Stimulated activated CD8-positive, alpha-beta memory T cell treated with anti-CD3 and anti-CD28 coated beads, Interleukin-4, amount 100 ng/mL, for 4 hours (primary cell): Measurements from ENCODE around the gene CYSRT1.

Experiments
- DNase-seq, 2 donors: peaks; one replicate each; pipeline ENCODE4 v3.0.0-alpha.2; 2020; ENCODE audit warnings: low read depth in 2 of 2, low spot score in 1 of 2

The CYSRT1 gene

GRCh38 chr9:137205126-137206069 is 19.6 kb upstream of the CYSRT1 start, which contains the start of the genes NDOR1 and TMEM203:
NDOR1 (plus strand) TSS chr9:137205700; CDS start chr9:137205778, 78 bp downstream.
TMEM203 (minus strand) TSS chr9:137205648; CDS start chr9:137205414, 234 bp downstream.
- DNase-seq = peak; percentile 85 to 89

DNA sequence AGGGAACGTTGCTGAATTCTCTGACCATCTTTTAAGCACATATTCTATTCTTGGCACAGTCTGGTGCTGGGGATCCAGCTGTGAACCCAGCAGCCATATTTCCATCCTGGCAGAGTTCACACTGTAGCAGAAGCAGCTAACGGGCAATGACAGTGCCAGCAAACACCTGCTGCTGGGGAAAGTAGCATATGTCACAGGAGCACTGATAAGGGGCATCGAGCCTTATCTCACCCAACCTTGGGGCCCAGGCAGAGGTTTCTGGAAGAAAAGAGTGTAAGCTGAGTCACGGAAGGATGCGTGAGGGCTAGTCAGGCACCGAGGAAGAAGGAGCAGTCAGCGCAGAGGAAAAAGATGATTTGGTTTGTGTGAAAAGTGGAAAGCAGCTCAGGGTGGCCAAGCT is 18.4 kb upstream of the CYSRT1 start:
- DNase-seq = no peak

- DNase-seq = no peak
These were observed 13.4 kb upstream of the CYSRT1 start for GRCh38 chr9:137211532-137211931.

GRCh38 chr9:137212520-137212919 is 12.5 kb upstream of the CYSRT1 start:
- DNase-seq = no peak

DNA sequence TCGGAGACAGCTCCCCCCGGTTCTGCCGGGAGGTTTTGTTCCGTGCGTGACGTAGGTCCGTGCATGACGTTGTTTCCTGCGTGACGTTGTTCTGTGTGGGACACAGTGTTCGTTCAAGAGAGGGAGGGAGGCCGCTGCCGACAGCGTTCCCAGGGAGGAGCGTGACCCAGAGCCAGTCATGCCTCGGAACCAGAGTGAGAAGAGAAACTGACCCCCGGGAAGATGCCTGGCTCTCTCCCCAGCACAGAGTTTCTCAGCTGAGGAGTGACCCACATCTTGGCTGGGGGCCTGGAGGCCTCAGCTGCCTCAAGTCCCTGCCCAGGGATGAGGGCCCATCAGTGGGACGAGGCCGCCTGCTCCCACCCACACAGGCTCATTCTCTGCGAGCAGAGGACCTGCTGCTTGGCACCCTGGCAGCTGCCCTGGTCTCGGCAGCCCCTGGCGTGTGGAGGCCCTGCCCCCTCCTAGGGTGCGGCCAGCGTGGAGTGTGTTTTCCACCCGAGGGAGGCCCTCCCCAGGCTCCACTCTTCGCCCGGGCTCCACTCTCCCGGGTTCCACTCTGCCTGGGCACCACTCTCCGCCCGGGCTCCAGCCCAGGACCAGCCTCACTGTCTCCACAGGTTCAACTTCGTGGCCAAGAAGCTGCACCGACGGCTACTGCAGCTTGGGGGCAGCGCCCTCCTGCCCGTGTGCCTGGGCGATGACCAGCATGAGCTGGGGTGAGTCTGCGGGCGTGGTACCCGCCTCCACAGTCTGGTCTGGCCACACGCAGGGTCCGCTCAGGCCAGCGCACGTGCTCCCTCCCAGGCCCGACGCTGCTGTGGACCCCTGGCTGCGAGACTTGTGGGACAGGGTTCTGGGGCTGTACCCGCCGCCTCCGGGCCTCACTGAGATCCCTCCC is 11.6 kb upstream of the CYSRT1 start:
- no peak for DNase-seq

GRCh38 chr9:137214620-137215019 is 10.4 kb upstream of the CYSRT1 start:
- no peak for DNase-seq

GRCh38 chr9:137215196-137215986 is 9.6 kb upstream of the CYSRT1 start:
- no peak for DNase-seq

GRCh38 chr9:137216188-137216965 is 8.6 kb upstream of the CYSRT1 start:
- DNase-seq = no peak

- DNase-seq = no peak
These were observed 7.4 kb upstream of the CYSRT1 start for GRCh38 chr9:137217276-137218211.

GRCh38 chr9:137218212-137218753 is 6.7 kb upstream of the CYSRT1 start:
- DNase-seq = no peak

DNA sequence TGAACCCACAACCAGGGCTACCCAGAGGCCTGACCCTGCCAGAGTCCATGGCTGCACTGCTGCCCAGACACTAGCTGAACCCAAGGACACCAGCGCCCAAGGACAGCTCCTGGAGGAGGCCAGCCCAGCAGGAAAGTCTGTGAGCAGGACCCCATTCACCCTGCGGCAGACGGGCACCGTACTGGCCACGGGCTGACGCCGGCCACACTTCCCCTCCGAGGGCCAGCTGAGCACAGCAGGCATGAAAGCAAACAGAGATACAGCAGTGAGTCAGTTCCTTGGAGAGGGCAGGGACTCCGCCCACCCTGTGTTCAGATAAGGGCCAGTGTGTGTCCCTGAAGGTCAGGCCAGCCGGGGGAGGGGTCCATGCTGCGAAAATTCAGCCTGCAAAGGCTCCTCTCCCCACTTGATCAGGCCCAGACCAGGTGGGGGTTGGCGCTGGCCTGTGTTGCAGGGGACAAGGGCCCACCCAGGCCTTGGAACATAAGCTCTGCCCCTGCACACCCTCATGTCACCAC is 6.2 kb upstream of the CYSRT1 start:
- DNase-seq = no peak

- DNase-seq = no peak
These were observed 5.1 kb upstream of the CYSRT1 start for GRCh38 chr9:137219757-137220316.

DNA sequence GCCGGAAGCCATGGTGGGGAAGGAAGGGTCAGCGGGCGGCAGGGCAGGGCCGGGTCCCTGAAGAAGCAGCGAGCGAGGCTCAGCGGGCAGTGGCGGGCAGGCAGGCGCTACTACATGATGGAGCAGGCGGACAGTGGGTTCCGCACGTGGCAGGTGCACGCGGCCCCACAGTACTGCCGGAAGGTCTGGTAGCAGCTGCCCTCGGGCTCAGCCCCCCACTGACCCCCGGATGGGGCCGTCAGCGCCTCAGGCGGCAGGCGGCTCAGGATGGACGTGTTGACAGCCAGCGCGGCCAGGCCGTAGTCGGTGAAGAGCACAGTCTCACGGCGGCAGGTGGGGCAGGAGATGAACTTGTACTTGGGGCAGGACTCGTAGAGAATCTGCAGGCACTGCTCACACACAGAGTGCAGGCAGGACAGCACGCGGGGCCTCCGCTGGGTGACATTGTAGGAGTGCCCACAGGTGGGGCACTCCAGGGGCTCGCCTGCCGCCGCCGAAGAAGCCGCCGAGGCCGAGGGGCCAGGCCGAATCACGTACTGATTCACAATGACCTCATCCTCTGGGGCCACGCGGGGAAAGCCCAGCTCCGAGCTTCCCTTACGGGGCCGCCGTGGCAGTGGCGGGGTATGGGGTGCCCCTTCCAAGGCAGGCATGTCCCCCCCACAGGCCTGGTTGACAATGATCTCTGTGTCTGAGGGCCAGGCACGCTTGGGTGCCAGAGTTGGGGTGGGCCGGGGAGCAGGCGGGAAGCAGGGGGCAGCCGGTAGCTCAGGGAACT is 4.5 kb upstream of the CYSRT1 start:
- DNase-seq = no peak

DNA sequence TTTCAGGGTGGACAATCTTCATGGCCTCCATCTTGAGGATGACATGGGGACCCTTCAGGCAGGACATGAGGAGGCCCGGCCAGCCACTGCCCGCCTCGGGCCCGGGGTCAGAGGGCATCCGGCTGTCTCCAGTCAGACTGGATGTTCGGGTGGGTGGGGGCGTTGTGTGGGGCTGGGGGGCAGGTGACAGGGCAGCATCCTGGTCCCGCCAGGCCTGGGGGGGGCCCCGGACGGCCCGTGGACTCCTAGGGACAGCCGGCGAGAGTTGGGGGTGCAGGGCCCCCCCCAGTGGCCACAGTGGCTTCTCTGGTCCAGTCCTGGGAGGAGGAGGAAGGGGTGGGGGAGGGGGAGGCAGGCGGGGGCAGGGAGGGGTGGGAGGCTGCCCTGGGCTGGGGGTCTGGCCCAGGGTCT is 3.9 kb upstream of the CYSRT1 start:
- DNase-seq = no peak

- DNase-seq = no peak
These were observed 3.4 kb upstream of the CYSRT1 start for GRCh38 chr9:137221506-137222111.

DNA sequence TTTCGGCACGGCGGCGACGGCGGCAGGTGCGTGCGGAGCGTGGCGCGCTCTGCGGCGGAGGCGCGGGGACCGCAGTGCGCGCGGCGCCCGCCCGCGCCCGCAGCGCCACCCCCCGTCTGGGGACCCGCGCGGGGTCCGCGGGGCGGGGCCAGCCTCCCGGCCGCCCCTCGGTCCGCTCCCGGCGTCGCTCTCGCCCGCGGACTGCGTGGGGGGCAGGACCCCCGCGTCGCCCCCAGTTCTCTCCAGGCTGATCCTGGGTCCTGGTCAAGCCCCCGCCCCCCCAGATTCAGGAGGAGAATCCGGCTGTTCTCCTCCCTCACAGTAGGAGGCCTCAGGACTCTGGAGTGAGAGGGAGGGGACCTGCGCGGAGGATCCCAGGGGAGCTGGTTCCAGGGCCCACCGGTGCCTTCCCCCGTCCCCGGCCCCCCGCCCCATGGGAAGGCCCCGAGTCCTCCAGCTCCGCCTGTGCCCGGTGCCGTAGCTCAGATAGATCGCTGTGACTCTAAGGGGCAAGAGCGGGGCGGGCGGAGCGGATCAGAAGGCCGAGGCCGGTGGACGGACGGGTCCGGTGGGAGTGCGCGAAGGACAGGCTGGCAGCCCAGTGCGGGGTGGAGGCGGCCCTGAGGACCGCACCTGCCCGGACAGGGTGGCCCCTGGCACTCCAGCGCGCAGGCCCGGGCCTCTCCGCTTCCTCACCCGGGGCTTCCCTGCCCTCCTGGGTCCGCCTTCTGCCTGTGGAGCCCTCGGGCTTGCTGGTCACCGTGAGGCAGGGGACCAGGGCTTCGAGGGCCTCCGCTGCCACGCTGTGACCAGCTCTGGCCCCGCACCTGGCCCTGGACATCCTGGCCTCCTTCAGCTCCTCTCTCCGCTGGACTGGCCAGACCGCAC is 2.5 kb upstream of the CYSRT1 start, which contains the start of gene RNF208:
Gene RNF208 (minus strand): TSS at position 51 of the 888 bp plus-strand sequence. CDS start 1,028 bp downstream, outside the sequence.
- no peak for DNase-seq
